IPS-18c (cell line): Measurements from ENCODE around the gene APOO.

ENCODE experiments used
- H3K4me3 ChIP-seq: 2 replicates; pipeline ENCODE4 v1.7.0; 2013; ENCODE audit warnings: low read depth, mild to moderate bottlenecking, low read length, moderate library complexity; ENCODE audit not compliant: insufficient read depth
- H3K9me3 ChIP-seq: one replicate; pipeline ENCODE4 v1.6.1; 2013; ENCODE audit warnings: mild to moderate bottlenecking, low read length, moderate library complexity; ENCODE audit not compliant: control insufficient read depth, insufficient read depth

The APOO gene

GRCh38 chrX:23907498-23908218, at the start of gene APOO, which contains the start of gene CXorf58:
APOO (minus strand) TSS chrX:23907938; CDS start chrX:23907702, 236 bp downstream.
CXorf58 (plus strand) TSS chrX:23908006; CDS start chrX:23910303, 2,297 bp downstream.
- peak within 1 kb of the TSS; percentile 81 for H3K4me3 ChIP-seq
- peaks cover 2% of the 10 kb centered on the region for H3K9me3 ChIP-seq

GRCh38 chrX:23954396-23954795, 46.7 kb upstream of the APOO start:
- Histone ChIP-seq H3K9me3 (no peaks in the 10 kb centered on the region), H3K4me3 (no peak overlapping the region)

GRCh38 chrX:23953908-23954269, 46.2 kb upstream of the APOO start:
- Histone ChIP-seq H3K4me3 (no peak overlapping the region), H3K9me3 (no peaks in the 10 kb centered on the region)

- H3K9me3 ChIP-seq = no peaks in the 10 kb centered on the region
- H3K4me3 ChIP-seq = no peak overlapping the region; the same call in 1 of the 2 replicates
Observed at GRCh38 chrX:23952984-23953907, 45.5 kb upstream of the APOO start.

GRCh38 chrX:23952391-23952790, 44.7 kb upstream of the APOO start:
- no peaks in the 10 kb centered on the region for H3K9me3 ChIP-seq
- no peak overlapping the region for H3K4me3 ChIP-seq

GRCh38 chrX:23945206-23945605, 37.5 kb upstream of the APOO start:
- Histone ChIP-seq H3K4me3 (no peak overlapping the region), H3K9me3 (no peaks in the 10 kb centered on the region)

GRCh38 chrX:23944234-23944633, 36.5 kb upstream of the APOO start:
- no peak overlapping the region for H3K4me3 ChIP-seq
- no peaks in the 10 kb centered on the region for H3K9me3 ChIP-seq

- no peak overlapping the region for H3K4me3 ChIP-seq
Observed at GRCh38 chrX:23939203-23939602, 31.5 kb upstream of the APOO start.

GRCh38 chrX:23938690-23939089, 31.0 kb upstream of the APOO start:
- Histone ChIP-seq H3K4me3 (no peak overlapping the region), H3K9me3 (no peaks in the 10 kb centered on the region)

More at GRCh38 chrX:23939203-23939602, 31.5 kb upstream of the APOO start:
- no peaks in the 10 kb centered on the region for H3K9me3 ChIP-seq

GRCh38 chrX:23937100-23937499, 29.4 kb upstream of the APOO start:
- H3K9me3 ChIP-seq = no peaks in the 10 kb centered on the region

GRCh38 chrX:23936180-23936579, 28.4 kb upstream of the APOO start:
- H3K4me3 ChIP-seq = no peak overlapping the region

More at GRCh38 chrX:23937100-23937499, 29.4 kb upstream of the APOO start:
- no peak overlapping the region for H3K4me3 ChIP-seq

GRCh38 chrX:23935106-23935505, 27.4 kb upstream of the APOO start:
- Histone ChIP-seq H3K9me3 (no peaks in the 10 kb centered on the region), H3K4me3 (no peak overlapping the region)

More at GRCh38 chrX:23936180-23936579, 28.4 kb upstream of the APOO start:
- H3K9me3 ChIP-seq = no peaks in the 10 kb centered on the region

- no peaks in the 10 kb centered on the region for H3K9me3 ChIP-seq
- no peak overlapping the region for H3K4me3 ChIP-seq
Observed at GRCh38 chrX:23932046-23932445, 24.3 kb upstream of the APOO start.

- no peaks in the 10 kb centered on the region for H3K9me3 ChIP-seq
- H3K4me3 ChIP-seq = no peak overlapping the region
Observed at GRCh38 chrX:23930894-23931604, 23.3 kb upstream of the APOO start.

GRCh38 chrX:23926015-23926414, 18.3 kb upstream of the APOO start:
- Histone ChIP-seq H3K9me3 (no peaks in the 10 kb centered on the region), H3K4me3 (no peak overlapping the region)

- H3K4me3 ChIP-seq = no peak overlapping the region
- H3K9me3 ChIP-seq = no peaks in the 10 kb centered on the region
Observed at GRCh38 chrX:23919706-23920320, 12.1 kb upstream of the APOO start.

- no peaks in the 10 kb centered on the region for H3K9me3 ChIP-seq
Observed at GRCh38 chrX:23919148-23919547, 11.4 kb upstream of the APOO start.

More at GRCh38 chrX:23919148-23919547, 11.4 kb upstream of the APOO start:
- no peak overlapping the region for H3K4me3 ChIP-seq
